Measurements from ENCODE around the gene GABRR3.

DNA sequence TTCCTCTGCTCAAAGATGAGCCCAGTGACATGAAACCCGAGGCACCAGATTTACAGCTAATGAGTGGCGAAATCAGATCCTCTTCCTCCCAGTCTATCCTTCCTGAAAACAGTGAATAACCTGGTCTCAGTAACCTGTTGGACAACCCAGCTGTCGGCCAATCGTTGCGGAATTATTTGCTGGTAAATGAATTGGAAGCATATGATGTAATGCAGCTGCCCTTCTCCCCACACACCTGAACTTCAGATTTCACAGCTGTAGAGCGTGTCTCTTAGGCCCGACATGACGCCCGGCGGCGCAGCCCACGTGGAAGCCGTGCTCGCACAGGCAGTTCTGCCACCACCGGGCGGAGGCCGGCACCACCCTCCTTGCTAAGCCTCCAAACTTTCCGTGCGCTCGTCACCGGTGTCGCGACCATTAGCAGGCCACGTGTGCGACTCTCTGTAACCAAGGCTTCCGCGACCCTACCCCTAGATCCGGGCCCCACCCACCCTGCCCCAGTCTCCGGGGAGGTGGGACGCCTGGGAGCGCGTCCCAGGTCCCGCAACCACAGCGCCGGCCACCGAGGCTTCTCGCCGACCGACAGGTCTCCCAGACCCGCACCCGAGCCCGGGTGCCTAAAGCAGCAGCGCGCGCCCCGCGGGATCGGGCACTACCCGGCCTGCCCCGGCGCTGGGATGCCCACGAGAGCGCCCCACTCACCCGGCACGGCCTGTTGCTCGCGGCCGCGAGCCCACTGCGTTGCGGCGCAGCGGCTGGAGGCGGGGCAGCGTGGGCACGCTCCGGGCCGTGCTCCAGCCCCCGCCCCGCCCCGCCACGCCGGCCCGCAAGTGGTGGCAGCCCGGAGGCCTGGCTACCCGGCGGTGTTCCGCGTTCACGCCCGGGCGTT, 63.2 kb downstream of the GABRR3 start, which contains the start of gene RIOX2:
- TF ChIP-seq, protein P1, sequence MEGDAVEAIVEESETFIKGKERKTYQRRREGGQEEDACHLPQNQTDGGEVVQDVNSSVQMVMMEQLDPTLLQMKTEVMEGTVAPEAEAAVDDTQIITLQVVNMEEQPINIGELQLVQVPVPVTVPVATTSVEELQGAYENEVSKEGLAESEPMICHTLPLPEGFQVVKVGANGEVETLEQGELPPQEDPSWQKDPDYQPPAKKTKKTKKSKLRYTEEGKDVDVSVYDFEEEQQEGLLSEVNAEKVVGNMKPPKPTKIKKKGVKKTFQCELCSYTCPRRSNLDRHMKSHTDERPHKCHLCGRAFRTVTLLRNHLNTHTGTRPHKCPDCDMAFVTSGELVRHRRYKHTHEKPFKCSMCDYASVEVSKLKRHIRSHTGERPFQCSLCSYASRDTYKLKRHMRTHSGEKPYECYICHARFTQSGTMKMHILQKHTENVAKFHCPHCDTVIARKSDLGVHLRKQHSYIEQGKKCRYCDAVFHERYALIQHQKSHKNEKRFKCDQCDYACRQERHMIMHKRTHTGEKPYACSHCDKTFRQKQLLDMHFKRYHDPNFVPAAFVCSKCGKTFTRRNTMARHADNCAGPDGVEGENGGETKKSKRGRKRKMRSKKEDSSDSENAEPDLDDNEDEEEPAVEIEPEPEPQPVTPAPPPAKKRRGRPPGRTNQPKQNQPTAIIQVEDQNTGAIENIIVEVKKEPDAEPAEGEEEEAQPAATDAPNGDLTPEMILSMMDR (conservative IDR thresholded peaks at IDR 0.05; ENCODE audit: low read length) = no peak
- TF ChIP-seq EZH2phosphoT487 (IDR thresholded peaks at IDR 0.05; ENCODE audit: borderline replicate concordance, low read depth, low read length) = no peak
